ENCODE results near the gene ITGA3. TPM values are rescaled to one million over a fixed set of nuclear protein-coding genes. Genes with fewer than 3 reads are reported as not detected.
A peak's percentile ranks its signal among the peaks of the same experiment; 100 is the strongest.

ITGA3 gene
- total and polyA plus RNA-seq, 2 of the 13 experiments (the other 11 are each of a cell fraction or from before 2014, with no cell fraction given) = 0.48 to 0.69 TPM

- TF ChIP-seq FOXC1 (CRISPR knock-in tag; IDR thresholded peaks at IDR 0.05; ENCODE audit: borderline replicate concordance) = peak; percentile 70; the same call in 1 of the 2 replicates
- no peak for TF ChIP-seq KDM6A (CRISPR knock-in tag; IDR thresholded peaks at IDR 0.05; ENCODE audit: low read depth)
- TF ChIP-seq KAT7 (CRISPR knock-in tag; IDR thresholded peaks at IDR 0.05; ENCODE audit: borderline replicate concordance) = no peak
- no peak for TF ChIP-seq RARG (CRISPR knock-in tag; IDR thresholded peaks at IDR 0.05; ENCODE audit: low read depth)
- TF ChIP-seq GPN1 (CRISPR knock-in tag; IDR thresholded peaks at IDR 0.05; ENCODE audit: borderline replicate concordance) = no peak
- no peak for TF ChIP-seq TBP (CRISPR knock-in tag; IDR thresholded peaks at IDR 0.05)
- TF ChIP-seq ZBTB46 (CRISPR knock-in tag; IDR thresholded peaks at IDR 0.05; ENCODE audit: borderline replicate concordance) = no peak
- no peak; the same call in 1 of the 2 replicates for TF ChIP-seq FOXK1 (CRISPR knock-in tag; IDR thresholded peaks at IDR 0.05; ENCODE audit: borderline replicate concordance, low read depth)
- TF ChIP-seq ZFY (CRISPR knock-in tag; IDR thresholded peaks at IDR 0.05) = peak; percentile 66; the same call in 1 of the 2 replicates
- TF ChIP-seq ZNF460 (CRISPR knock-in tag; IDR thresholded peaks at IDR 0.05; ENCODE audit: borderline replicate concordance) = no peak
- no peak for TF ChIP-seq MLXIP (CRISPR knock-in tag; IDR thresholded peaks at IDR 0.05; ENCODE audit: borderline replicate concordance)
- TF ChIP-seq RFX3 (CRISPR knock-in tag; IDR thresholded peaks at IDR 0.05) = no peak
- peak; percentile 92 for TF ChIP-seq CBX1 (IDR thresholded peaks at IDR 0.05; ENCODE audit: low read depth)
- TF ChIP-seq HINFP (CRISPR knock-in tag; IDR thresholded peaks at IDR 0.05; ENCODE audit: low read depth) = no peak
- 0 out of 2 replicates have a peak, but pooled peaks have one; percentile 48 for TF ChIP-seq ZNF780A (CRISPR knock-in tag; IDR thresholded peaks at IDR 0.05)
- no peak for TF ChIP-seq ZMYM3 (CRISPR knock-in tag; IDR thresholded peaks at IDR 0.05)
- TF ChIP-seq TERF1 (CRISPR knock-in tag; IDR thresholded peaks at IDR 0.05) = no peak
- no peak for TF ChIP-seq THAP8 (CRISPR knock-in tag; IDR thresholded peaks at IDR 0.05; ENCODE audit: borderline replicate concordance)
- TF ChIP-seq ZBTB7B (CRISPR knock-in tag; IDR thresholded peaks at IDR 0.05) = 0 out of 2 replicates have a peak, but pooled peaks have one; percentile 41
- no peak for TF ChIP-seq SRSF9 (IDR thresholded peaks at IDR 0.05; ENCODE audit: borderline replicate concordance, insufficient read depth, low read depth, low read length, poor library complexity, severe bottlenecking)
- peak; percentile 38 for TF ChIP-seq ZNF768 (CRISPR knock-in tag; IDR thresholded peaks at IDR 0.05)
- no peak for TF ChIP-seq ZBTB7A (CRISPR knock-in tag; IDR thresholded peaks at IDR 0.05)
Observed at GRCh38 chr17:50079334-50080095, 23.6 kb downstream of the ITGA3 start (continued).
